Ovary (tissue), 9 donors: ENCODE results near the gene GRHL3. TPM values are rescaled to one million over a fixed set of nuclear protein-coding genes. Genes with fewer than 3 reads are reported as not detected.

ENCODE experiments used
- DNase-seq, 5 donors: peaks; one replicate each; pipeline ENCODE4 v3.0.0-alpha.2; 2019 to 2020
- H3K27ac ChIP-seq, 2 donors: fragments of 200-600 bp; one replicate each; pipeline versions ENCODE4 v1.5.1 to v1.8.0; 2019 to 2022
- H3K27me3 ChIP-seq: fragments of 200-600 bp; one replicate; pipeline ENCODE4 v1.8.0; 2022
- H3K36me3 ChIP-seq: fragments of 200-600 bp; sonication (generic); one replicate; pipeline ENCODE4 v1.5.1; 2019
- H3K4me1 ChIP-seq: one replicate; pipeline ENCODE4 v1.8.1; 2013; ENCODE audit warnings: mild to moderate bottlenecking, moderate library complexity; ENCODE audit not compliant: insufficient read depth
- H3K4me3 ChIP-seq: fragments of 200-600 bp; sonication (generic); one replicate; pipeline ENCODE4 v1.5.1; 2017
- H3K9me3 ChIP-seq, 2 donors: fragments of 200-600 bp in 1 of 2; sonication (generic) in 1 of 2; one replicate each; pipeline versions ENCODE4 v1.5.1 to v1.8.1; 2013 to 2019; ENCODE audit warnings: mild to moderate bottlenecking in 1 of 2, moderate library complexity in 1 of 2
- CTCF ChIP-seq, 3 donors: fragments of 450-650 bp in 2 of 3; fragments of 200-600 bp in 1 of 3; IDR thresholded peaks; one replicate each; pipeline versions ENCODE4 v1.5.1 to v1.8.0; 2016 to 2022; ENCODE audit warnings: antibody characterized with exemption in 3 of 3, mild to moderate bottlenecking in 1 of 3
- EP300 ChIP-seq: sonication (generic); formaldehyde crosslinking; IDR thresholded peaks from one replicate; pipeline ENCODE4 v1.6.1; 2017; ENCODE audit warnings: antibody characterized with exemption
- POLR2A ChIP-seq: fragments of 450-650 bp; IDR thresholded peaks from one replicate; pipeline ENCODE4 v1.6.1; 2017; ENCODE audit warnings: antibody characterized with exemption, mild to moderate bottlenecking, moderate library complexity
- WGBS, 3 donors: extraction: QIAGEN DNeasy Blood & Tissue Kit in 1 of 3; methylation state at CpG; one replicate each; pipeline versions ENCODE4 v1.1.5 to v1.1.7; 2013 to 2017; 5-methylcytosine and 5-hydroxymethylcytosine counted together
- intact Hi-C, 4 donors: fragments of 100-400 bp; cut with DNase I; formaldehyde crosslinking; loops; one replicate each; pipeline versions ENCODE4 v1.11.0 to v1.15.1; 2022 to 2023
- polyA plus RNA-seq, 2 donors: library from polyadenylated mRNA; stranded (reverse); fragments of 200-250 nt in 1 of 2; fragments of 350-450 nt in 1 of 2; fragmentation: Illumina TruSeq in 1 of 2; extraction: RNeasy Lipid Tissue Mini Kit (QIAGEN cat#74804) in 1 of 2; gene quantifications; one replicate each; pipeline ENCODE4 v1.2.3, GENCODE V29; 2013 to 2014
- total RNA-seq, 7 donors: library from RNA; depleted of rRNA in 2 of 7; stranded (reverse); fragments of >200 nt in 2 of 7; fragmentation: NEBNext Ultra II Directional in 3 of 7; extraction: Animal tissue kit (Norgen Biotek cat#: 25700) in 3 of 7; gene quantifications; one replicate each; pipeline versions ENCODE4 v1.1.0 to v1.2.4, GENCODE V29; 2016 to 2023
- donor health status: DM: no; HTN: no; CAD: no; lungs with moderate emphysema.
- donor health status: DM: no; HTN: no; CAD: no.
- donor health status: Bipolar disorder and iron deficiency.
- donor health status: DM: yes; HTN: yes; CAD: no.
- donor health status: DM: no; HTN: no; CAD: no.
- donor health status: DM: yes; HTN: yes; CAD: no.

The GRHL3 gene
- total and polyA plus RNA-seq, 9 donors: 0.15 to 1.6 (median 0.48) TPM; not detected in 6

DNA sequence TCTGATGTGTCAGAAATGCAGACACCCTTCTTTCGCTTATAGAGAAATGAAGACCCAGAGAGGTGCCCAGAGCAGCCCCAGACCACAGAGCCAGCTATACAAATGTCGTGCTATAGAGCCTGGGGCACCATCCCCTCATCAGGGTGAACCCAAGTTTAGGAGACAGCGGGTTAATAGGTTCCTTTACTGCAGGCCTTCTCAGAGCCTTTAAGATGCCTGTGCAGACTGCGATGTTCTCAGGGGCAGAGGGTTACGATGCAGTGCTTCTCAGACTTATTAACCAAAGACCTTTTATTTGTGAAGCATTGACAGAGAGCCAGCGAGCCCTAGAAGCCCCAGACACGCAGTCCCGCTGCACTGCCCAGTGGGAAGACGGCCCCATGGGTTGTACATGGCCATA is 47.5 kb downstream of the GRHL3 start:
- Histone ChIP-seq H3K27ac (no peak overlapping the region), H3K9me3 (no peaks in the 10 kb centered on the region), H3K27me3 (no peaks in the 10 kb centered on the region), H3K4me3 (no peak overlapping the region), H3K36me3 (no peaks in the 10 kb centered on the region), H3K4me1 (no peaks in the 10 kb centered on the region)
- 94 to 99% (median 97%) methylated on average over 9 of the region's 9 CpGs for WGBS, 3 donors
- TF ChIP-seq CTCF (IDR thresholded peaks at IDR 0.05) (no peak), POLR2A (no peak), EP300 (no peak)
- intact Hi-C loops: no loop called here
- DNase-seq: no peak

DNA sequence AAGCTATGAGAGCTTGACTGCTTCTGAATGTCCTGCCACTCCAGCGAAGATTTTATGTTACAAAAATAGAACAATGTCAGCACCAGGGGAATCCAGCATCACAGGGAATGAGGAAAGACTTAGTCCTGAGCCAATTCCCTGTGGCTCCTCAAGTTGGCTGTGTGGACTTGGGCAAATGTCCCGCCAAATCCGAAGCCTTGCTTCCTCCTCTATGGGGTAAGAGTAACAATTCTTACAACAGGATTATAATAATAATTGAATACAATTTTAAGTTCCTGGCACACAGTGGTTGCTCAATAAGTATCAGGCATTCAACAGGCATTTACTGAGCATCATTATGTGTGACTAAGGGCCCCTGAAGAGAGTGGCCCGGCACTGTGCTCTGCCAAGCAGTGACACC is 50.0 kb downstream of the GRHL3 start:
- H3K36me3 ChIP-seq: no peaks in the 10 kb centered on the region
- no peak overlapping the region for H3K4me3 ChIP-seq
- TF ChIP-seq CTCF (IDR thresholded peaks at IDR 0.05): no peak
- TF ChIP-seq EP300: no peak
- no peak for TF ChIP-seq POLR2A
- H3K4me1 ChIP-seq: no peaks in the 10 kb centered on the region
- no peak overlapping the region for H3K27ac ChIP-seq
- 89 to 93% (median 92%) methylated on average over 4 of the region's 4 CpGs for WGBS, 3 donors
- H3K27me3 ChIP-seq: no peaks in the 10 kb centered on the region
- no peaks in the 10 kb centered on the region for H3K9me3 ChIP-seq
- DNase-seq: no peak
- intact Hi-C loops: no loop called here

DNA sequence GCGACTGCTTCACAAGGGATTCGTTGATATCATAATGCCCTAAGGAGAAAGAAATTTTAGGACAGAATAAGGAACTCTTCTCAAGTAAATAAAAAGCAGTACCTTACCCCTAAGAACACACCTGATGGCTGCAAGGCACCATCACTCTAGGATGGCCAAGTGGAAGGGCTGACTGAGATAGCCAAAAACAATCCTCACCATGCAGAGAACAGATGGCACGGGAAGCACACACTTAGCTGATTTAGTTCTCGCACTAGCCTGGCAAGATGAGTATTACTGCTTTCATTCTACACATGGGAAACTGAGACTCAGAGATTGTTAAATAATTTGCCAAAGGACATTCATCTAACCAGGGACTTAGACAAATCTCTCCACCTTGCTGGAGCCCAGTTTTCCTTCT is 50.6 kb downstream of the GRHL3 start:
- no peaks in the 10 kb centered on the region for H3K4me1 ChIP-seq
- TF ChIP-seq POLR2A (no peak), CTCF (IDR thresholded peaks at IDR 0.05) (no peak), EP300 (no peak)
- no peak overlapping the region for H3K4me3 ChIP-seq
- no peak for DNase-seq
- H3K9me3 ChIP-seq: no peaks in the 10 kb centered on the region
- no peak overlapping the region for H3K27ac ChIP-seq
- WGBS, 3 donors: 96 to 97% (median 97%) methylated on average over 4 of the region's 4 CpGs
- H3K36me3 ChIP-seq: no peaks in the 10 kb centered on the region
- intact Hi-C loops: no loop called here
- H3K27me3 ChIP-seq: no peaks in the 10 kb centered on the region

DNA sequence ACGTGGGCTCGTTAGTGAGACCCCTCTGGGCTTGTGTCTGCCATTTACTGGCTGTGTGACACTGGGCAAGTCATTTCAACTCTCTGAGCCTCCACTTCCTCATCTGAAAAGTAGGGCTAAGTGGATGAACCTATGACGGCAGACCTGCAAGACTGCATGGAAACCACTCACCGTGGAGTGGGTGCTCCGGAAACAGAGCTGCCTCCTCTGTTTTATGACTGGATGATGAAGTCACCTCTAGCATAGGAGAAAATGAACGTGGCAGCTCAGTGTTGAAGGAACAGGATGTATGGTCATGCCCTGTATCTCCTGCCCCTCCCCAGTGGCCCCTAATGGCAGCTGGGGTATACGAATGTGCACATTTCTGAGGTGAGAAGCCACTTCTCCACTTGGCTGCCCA is 53.9 kb downstream of the GRHL3 start:
- 88 to 91% (median 89%) methylated on average over 7 of the region's 7 CpGs for WGBS, 3 donors
- no peaks in the 10 kb centered on the region for H3K4me1 ChIP-seq
- no peaks in the 10 kb centered on the region for H3K36me3 ChIP-seq
- H3K27ac ChIP-seq: no peak overlapping the region
- no peak for TF ChIP-seq CTCF (IDR thresholded peaks at IDR 0.05)
- TF ChIP-seq EP300: no peak
- TF ChIP-seq POLR2A: no peak
- no peaks in the 10 kb centered on the region for H3K9me3 ChIP-seq
- no peak for DNase-seq
- intact Hi-C loops: no loop called here
- H3K4me3 ChIP-seq: no peak overlapping the region
- H3K27me3 ChIP-seq: no peaks in the 10 kb centered on the region

DNA sequence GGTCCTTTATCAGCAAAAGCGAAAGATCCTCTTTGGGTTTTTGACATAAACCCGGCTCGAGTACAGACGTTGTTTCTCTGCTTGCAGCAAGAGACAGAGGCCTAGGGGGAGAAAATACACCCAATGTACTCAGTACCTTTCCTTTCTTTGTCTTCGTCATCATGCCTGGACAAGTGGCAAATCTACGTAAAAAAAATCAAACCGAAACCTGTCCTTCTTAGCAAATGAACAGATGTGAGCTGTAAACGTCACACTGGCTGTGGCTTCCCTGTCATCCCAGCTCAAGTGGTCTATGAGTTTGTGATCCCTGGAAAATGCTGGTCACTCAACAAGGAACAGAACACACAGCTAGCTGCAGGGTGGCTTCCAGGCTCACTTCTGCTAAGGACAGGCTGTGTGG is 54.6 kb downstream of the GRHL3 start:
- 76 to 81% (median 80%) methylated on average over 8 of the region's 8 CpGs for WGBS, 3 donors
- Histone ChIP-seq H3K36me3 (no peaks in the 10 kb centered on the region), H3K27ac (no peak overlapping the region), H3K9me3 (no peaks in the 10 kb centered on the region), H3K4me3 (no peak overlapping the region), H3K27me3 (no peaks in the 10 kb centered on the region), H3K4me1 (no peaks in the 10 kb centered on the region)
- DNase-seq: no peak
- intact Hi-C loops: no loop called here
- TF ChIP-seq CTCF (IDR thresholded peaks at IDR 0.05) (no peak), EP300 (no peak), POLR2A (no peak)
